ENCODE data around the gene RAB6B. TPM values are rescaled to one million over a fixed set of nuclear protein-coding genes. Genes with fewer than 3 reads are reported as not detected.

RAB6B gene
- total and polyA plus RNA-seq, 2 experiments from 2014 or later, result 1.2 to 3.9 TPM

GRCh38 chr3:133887074-133887802, 8.4 kb downstream of the RAB6B start:
- peaks cover 6% of the 10 kb centered on the region for H3K27me3 Mint-ChIP-seq (ENCODE audit: insufficient read depth, low read depth, poor library complexity)
- no peaks in the 10 kb centered on the region for H3K27me3 ChIP-seq (ENCODE audit: insufficient read depth)
- no peak overlapping the region for H3K27ac Mint-ChIP-seq
- ATAC-seq (peak; percentile 34; the same call in 2 of the 3 replicates), DNase-seq (ENCODE audit: low spot score) (no peak)
- TF ChIP-seq STAT1 (IDR thresholded peaks at IDR 0.05; ENCODE audit: unreplicated experiment) (no peak), CREB1 (CRISPR knock-in tag; IDR thresholded peaks at IDR 0.05; ENCODE audit: low read depth) (no peak), ZNF114 (CRISPR knock-in tag; IDR thresholded peaks at IDR 0.05) (no peak), ZNF331 (CRISPR knock-in tag; IDR thresholded peaks at IDR 0.05; ENCODE audit: low read depth) (no peak), EZH2 (IDR thresholded peaks at IDR 0.05; ENCODE audit: low read depth, unreplicated experiment) (no peak), REST (IDR thresholded peaks at IDR 0.05; ENCODE audit: unreplicated experiment) (no peak), POLR2AphosphoS5 (IDR thresholded peaks at IDR 0.05; ENCODE audit: low read depth) (no peak), NANOG (IDR thresholded peaks at IDR 0.05; ENCODE audit: borderline replicate concordance) (no peak), JUNB (IDR thresholded peaks at IDR 0.05; ENCODE audit: unreplicated experiment) (no peak), EZH2phosphoT487 (IDR thresholded peaks at IDR 0.05; ENCODE audit: unreplicated experiment) (no peak)
- TF ChIP-seq, protein P1, sequence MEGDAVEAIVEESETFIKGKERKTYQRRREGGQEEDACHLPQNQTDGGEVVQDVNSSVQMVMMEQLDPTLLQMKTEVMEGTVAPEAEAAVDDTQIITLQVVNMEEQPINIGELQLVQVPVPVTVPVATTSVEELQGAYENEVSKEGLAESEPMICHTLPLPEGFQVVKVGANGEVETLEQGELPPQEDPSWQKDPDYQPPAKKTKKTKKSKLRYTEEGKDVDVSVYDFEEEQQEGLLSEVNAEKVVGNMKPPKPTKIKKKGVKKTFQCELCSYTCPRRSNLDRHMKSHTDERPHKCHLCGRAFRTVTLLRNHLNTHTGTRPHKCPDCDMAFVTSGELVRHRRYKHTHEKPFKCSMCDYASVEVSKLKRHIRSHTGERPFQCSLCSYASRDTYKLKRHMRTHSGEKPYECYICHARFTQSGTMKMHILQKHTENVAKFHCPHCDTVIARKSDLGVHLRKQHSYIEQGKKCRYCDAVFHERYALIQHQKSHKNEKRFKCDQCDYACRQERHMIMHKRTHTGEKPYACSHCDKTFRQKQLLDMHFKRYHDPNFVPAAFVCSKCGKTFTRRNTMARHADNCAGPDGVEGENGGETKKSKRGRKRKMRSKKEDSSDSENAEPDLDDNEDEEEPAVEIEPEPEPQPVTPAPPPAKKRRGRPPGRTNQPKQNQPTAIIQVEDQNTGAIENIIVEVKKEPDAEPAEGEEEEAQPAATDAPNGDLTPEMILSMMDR (conservative IDR thresholded peaks at IDR 0.05; ENCODE audit: low read depth in 2 of 2), result no peak
- TF ChIP-seq, protein P2, sequence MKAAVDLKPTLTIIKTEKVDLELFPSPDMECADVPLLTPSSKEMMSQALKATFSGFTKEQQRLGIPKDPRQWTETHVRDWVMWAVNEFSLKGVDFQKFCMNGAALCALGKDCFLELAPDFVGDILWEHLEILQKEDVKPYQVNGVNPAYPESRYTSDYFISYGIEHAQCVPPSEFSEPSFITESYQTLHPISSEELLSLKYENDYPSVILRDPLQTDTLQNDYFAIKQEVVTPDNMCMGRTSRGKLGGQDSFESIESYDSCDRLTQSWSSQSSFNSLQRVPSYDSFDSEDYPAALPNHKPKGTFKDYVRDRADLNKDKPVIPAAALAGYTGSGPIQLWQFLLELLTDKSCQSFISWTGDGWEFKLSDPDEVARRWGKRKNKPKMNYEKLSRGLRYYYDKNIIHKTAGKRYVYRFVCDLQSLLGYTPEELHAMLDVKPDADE (IDR thresholded peaks at IDR 0.05), result no peak
- TF ChIP-seq, protein P3, sequence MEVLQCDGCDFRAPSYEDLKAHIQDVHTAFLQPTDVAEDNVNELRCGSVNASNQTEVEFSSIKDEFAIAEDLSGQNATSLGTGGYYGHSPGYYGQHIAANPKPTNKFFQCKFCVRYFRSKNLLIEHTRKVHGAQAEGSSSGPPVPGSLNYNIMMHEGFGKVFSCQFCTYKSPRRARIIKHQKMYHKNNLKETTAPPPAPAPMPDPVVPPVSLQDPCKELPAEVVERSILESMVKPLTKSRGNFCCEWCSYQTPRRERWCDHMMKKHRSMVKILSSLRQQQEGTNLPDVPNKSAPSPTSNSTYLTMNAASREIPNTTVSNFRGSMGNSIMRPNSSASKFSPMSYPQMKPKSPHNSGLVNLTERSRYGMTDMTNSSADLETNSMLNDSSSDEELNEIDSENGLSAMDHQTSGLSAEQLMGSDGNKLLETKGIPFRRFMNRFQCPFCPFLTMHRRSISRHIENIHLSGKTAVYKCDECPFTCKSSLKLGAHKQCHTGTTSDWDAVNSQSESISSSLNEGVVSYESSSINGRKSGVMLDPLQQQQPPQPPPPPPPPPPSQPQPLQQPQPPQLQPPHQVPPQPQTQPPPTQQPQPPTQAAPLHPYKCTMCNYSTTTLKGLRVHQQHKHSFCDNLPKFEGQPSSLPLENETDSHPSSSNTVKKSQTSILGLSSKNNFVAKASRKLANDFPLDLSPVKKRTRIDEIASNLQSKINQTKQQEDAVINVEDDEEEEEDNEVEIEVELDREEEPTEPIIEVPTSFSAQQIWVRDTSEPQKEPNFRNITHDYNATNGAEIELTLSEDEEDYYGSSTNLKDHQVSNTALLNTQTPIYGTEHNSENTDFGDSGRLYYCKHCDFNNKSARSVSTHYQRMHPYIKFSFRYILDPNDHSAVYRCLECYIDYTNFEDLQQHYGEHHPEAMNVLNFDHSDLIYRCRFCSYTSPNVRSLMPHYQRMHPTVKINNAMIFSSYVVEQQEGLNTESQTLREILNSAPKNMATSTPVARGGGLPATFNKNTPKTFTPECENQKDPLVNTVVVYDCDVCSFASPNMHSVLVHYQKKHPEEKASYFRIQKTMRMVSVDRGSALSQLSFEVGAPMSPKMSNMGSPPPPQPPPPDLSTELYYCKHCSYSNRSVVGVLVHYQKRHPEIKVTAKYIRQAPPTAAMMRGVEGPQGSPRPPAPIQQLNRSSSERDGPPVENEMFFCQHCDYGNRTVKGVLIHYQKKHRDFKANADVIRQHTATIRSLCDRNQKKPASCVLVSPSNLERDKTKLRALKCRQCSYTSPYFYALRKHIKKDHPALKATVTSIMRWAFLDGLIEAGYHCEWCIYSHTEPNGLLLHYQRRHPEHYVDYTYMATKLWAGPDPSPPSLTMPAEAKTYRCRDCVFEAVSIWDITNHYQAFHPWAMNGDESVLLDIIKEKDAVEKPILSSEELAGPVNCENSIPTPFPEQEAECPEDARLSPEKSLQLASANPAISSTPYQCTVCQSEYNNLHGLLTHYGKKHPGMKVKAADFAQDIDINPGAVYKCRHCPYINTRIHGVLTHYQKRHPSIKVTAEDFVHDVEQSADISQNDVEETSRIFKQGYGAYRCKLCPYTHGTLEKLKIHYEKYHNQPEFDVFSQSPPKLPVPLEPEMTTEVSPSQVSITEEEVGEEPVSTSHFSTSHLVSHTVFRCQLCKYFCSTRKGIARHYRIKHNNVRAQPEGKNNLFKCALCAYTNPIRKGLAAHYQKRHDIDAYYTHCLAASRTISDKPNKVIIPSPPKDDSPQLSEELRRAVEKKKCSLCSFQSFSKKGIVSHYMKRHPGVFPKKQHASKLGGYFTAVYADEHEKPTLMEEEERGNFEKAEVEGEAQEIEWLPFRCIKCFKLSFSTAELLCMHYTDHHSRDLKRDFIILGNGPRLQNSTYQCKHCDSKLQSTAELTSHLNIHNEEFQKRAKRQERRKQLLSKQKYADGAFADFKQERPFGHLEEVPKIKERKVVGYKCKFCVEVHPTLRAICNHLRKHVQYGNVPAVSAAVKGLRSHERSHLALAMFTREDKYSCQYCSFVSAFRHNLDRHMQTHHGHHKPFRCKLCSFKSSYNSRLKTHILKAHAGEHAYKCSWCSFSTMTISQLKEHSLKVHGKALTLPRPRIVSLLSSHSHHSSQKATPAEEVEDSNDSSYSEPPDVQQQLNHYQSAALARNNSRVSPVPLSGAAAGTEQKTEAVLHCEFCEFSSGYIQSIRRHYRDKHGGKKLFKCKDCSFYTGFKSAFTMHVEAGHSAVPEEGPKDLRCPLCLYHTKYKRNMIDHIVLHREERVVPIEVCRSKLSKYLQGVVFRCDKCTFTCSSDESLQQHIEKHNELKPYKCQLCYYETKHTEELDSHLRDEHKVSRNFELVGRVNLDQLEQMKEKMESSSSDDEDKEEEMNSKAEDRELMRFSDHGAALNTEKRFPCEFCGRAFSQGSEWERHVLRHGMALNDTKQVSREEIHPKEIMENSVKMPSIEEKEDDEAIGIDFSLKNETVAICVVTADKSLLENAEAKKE (CRISPR knock-in tag; IDR thresholded peaks at IDR 0.05), result no peak
- H3K4me1 Mint-ChIP-seq, result peaks cover 14% of the 10 kb centered on the region
- H3K9me2 ChIP-seq (ENCODE audit: insufficient read depth), result no peaks in the 10 kb centered on the region
- H3K79me2 ChIP-seq (replicated peaks; ENCODE audit: insufficient read depth), result no peaks in the 10 kb centered on the region; the same call in 1 of the 2 replicates
- no peak overlapping the region for H3K4me3 ChIP-seq
- H3K36me3 Mint-ChIP-seq (ENCODE audit: low read depth), result no peaks in the 10 kb centered on the region
- no peaks in the 10 kb centered on the region for H4K20me1 ChIP-seq (replicated peaks; ENCODE audit: insufficient read depth)
- no peaks in the 10 kb centered on the region for H3K36me3 ChIP-seq (ENCODE audit: insufficient read depth)
- no peak overlapping the region for H3K4me2 ChIP-seq
- H3K4me3 Mint-ChIP-seq, result no peak overlapping the region
- no peaks in the 10 kb centered on the region for H3K9me3 Mint-ChIP-seq
- H3F3A ChIP-seq (replicated peaks; ENCODE audit: low read depth), result no peaks in the 10 kb centered on the region
- 0 out of 2 replicates have a peak, but pooled peaks cover 6% of the 10 kb centered on the region for H3K4me1 ChIP-seq (ENCODE audit: insufficient read depth)
- H3K27ac ChIP-seq (ENCODE audit: low read depth), result no peak overlapping the region
- H2AFZ ChIP-seq, result no peak overlapping the region
